ENCODE measurements around the gene SOX10.

SOX10 gene

GRCh38 chr22:37929390-37929789 is 55.0 kb downstream of the SOX10 start:
- no peak for DNase-seq

GRCh38 chr22:37927637-37927936 is 56.8 kb downstream of the SOX10 start:
- no peak for DNase-seq

DNA sequence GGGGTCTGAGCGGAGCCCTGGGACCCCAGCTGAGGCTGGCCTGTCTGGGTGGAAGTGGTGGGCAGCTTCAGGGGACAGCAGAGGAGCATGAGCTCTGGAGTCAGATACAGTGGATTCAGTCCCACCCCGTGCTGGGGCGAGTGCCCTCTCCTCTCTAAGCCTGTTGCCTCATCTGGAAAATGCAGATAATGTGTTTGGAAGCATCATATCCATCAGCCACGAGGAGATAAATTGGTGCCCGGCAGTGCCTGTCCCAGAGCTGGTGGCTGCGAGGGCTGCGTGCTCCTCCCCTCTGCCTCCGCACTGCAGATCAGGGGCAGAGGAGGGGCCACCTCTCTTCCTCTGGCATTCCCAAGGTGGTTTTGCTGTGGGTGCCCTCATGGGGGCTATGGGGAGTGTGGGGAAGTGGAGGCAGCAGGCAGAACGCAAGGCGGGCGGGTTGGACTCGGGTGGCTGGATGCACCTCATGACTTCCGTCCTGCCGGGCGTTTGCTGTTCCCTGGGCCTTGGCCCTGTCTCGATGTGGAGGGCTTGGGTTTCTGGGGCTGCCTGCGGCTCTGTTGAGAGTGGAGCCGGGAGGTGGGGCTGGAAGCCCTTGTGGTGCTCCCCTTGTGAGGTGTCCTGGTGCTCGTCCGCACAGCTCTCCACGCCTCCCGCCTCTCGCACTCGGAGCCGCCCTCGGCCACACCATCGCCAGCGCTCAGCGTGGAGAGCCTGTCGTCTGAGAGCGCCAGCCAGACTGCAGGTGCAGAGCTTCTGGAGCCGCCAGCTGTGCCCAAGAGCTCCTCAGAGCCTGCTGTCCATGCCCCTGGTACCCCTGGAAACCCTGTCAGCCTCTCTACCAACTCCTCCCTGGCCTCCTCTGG is 57.4 kb downstream of the SOX10 start:
- DNase-seq = no peak

DNA sequence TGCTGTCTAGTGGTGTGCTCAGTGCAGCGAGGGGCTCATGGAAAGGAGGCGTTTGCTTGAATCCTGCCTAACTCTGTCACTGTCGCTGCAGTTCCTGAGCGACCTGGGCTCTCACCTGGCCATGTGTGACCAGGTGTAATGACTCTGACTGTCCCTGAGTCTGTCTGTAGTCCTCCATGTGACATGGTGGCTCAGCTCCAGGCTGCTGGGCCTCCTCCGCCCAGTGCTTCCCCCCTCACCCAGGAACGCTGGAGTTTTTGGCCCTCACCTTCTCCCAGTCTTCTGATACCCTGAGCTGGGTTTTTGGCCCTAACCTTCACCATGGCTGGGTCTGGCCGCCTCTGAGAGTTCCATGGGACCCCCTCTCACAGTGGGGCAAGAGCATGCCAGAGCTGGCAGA is 58.0 kb downstream of the SOX10 start:
- DNase-seq = no peak

GRCh38 chr22:37925767-37926166 is 58.6 kb downstream of the SOX10 start:
- DNase-seq = no peak

DNA sequence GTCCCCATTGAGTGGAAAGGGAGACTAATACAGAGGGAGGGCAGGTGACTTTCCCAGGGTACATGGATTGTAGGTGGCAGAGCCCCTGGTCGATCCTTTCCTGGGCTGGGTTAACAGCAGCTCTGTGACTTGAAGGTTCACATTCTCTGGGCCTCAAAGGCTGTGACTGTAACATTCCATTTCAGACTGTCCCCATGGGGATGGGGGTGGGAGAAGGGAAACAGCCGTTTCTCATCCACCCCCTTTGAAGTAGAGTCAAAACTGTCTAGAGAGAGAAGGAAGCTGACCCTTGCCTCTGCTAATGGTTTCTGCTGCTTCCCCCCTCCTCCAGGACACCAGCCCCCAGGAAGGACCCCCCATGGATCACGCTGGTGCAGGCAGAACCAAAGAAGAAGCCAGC is 59.0 kb downstream of the SOX10 start:
- DNase-seq = no peak

DNA sequence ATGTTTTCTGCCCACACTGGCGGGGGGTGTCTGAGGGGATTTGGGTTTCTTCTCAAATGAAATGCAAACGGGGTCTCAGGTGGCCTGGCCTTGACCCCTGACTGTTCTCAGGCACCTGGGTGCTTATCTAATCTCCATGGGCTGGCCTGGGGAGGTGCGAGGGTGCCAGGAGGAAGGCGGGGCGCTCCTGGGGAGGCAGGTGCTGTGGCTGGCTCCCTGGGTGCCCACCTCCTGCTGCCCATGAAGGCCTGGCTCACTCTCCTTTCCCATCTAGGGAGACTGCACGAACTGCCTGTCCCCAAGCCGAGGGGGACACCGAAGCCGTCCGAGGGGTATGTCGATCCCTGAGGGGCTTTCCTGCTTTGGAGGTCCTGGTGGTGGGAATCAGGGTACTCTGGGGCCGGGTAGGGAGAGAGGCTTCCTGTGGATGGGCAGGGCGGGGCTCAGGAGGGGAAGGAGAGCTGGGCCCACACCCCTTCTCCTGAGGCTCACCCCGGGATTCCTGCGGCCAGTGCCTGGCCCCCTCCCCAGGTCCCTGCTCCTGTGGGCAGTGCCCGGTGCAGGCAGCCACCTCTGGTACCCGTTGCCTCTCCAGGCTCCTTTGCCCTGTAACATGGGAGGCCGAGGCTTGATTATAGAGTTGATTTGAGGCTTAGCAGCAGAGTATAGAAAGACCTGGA is 59.8 kb downstream of the SOX10 start:
- no peak for DNase-seq

DNA sequence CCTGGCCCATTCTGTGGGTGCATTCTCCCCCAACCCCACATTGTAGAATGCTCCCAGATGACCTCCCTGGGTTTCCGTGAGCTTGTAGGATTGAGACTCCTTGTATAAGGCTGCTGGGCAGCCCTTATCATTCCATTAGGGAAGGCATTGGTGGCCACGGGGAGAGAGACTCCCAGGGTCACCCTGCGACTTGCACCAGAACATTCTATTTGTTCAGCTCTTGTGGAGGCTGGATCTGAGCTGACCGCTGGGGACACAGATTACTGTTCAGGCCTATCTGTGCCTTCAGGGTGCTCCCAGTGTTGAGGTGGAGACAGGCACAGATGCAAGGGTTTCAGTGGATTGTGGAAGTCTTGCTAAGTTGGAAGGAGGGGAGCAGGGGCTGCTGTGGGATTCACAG is 60.4 kb downstream of the SOX10 start:
- no peak for DNase-seq
